Activated naive CD4-positive, alpha-beta T cell treated with anti-CD3 and anti-CD28 coated beads for 36 hours (primary cell): ENCODE data around the gene PARVG. TPM values are rescaled to one million over a fixed set of nuclear protein-coding genes. Genes with fewer than 3 reads are reported as not detected.

Experiments used
- CTCF ChIA-PET: fragments of 350-600 bp; sonication (Branson Sonifier 250); formaldehyde crosslinking; loops from one replicate; lab custom pipeline; 2021; ENCODE audit warnings: antibody characterized with exemption; lab: Charles Lee
- DNase-seq: peaks from one replicate; pipeline ENCODE4 v3.0.0-alpha.2; 2020
- H3K27ac Mint-ChIP-seq: one replicate; pipeline ENCODE4 v1.8.0; 2021; ENCODE audit warnings: mild to moderate bottlenecking, mixed read lengths
- H3K27me3 Mint-ChIP-seq: one replicate; pipeline ENCODE4 v1.8.0; 2021; ENCODE audit warnings: low read depth, mixed read lengths
- H3K36me3 Mint-ChIP-seq: one replicate; pipeline ENCODE4 v1.8.0; 2021; ENCODE audit warnings: low read depth, mixed read lengths
- H3K4me1 Mint-ChIP-seq: one replicate; pipeline ENCODE4 v1.8.0; 2021; ENCODE audit warnings: low read depth, mixed read lengths
- H3K4me3 Mint-ChIP-seq: one replicate; pipeline ENCODE4 v1.8.0; 2021; ENCODE audit warnings: mild to moderate bottlenecking, moderate library complexity, mixed read lengths
- H3K9me3 Mint-ChIP-seq: one replicate; pipeline ENCODE4 v1.8.0; 2021; ENCODE audit warnings: mixed read lengths
- intact Hi-C: fragments of 100-400 bp; cut with micrococcal nuclease; formaldehyde crosslinking; loops from one replicate; pipeline ENCODE4 v1.15.1; 2023
- total RNA-seq, 2 experiments: library from RNA; stranded (reverse); gene quantifications; one replicate each; pipeline ENCODE4 v1.2.3, GENCODE V29; 2021

Gene PARVG
- total RNA-seq, 2 experiments from 2014 or later = 64.6 to 67.8 TPM

DNA sequence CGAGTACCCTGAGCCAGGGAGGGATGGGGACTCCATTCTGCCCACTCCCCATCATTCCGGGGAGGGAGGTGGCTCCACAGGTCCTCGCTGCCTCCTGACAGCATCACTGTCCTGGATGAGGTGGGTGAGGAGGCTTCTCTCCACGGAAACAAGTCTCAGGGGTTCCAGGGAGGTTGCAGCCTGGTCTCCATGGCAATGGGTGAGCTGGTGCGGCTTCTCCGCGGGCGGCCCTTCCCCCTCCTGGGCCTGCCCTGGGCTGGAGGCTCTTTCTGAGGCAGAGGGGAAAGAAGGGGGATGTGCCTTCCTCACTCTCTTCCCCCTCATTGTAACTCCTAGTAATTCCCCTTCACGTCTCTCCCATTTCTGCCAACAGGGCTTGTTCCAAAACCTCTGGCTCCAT, 37.1 kb upstream of the PARVG start:
- H3K27me3 Mint-ChIP-seq = no peaks in the 10 kb centered on the region
- H3K4me1 Mint-ChIP-seq = no peaks in the 10 kb centered on the region
- no peak overlapping the region for H3K27ac Mint-ChIP-seq
- no peak overlapping the region for H3K4me3 Mint-ChIP-seq
- no peak for DNase-seq
- H3K36me3 Mint-ChIP-seq = peaks cover 2% of the 10 kb centered on the region
- CTCF ChIA-PET = no interaction called here
- intact Hi-C loops = no loop called here
- no peaks in the 10 kb centered on the region for H3K9me3 Mint-ChIP-seq

DNA sequence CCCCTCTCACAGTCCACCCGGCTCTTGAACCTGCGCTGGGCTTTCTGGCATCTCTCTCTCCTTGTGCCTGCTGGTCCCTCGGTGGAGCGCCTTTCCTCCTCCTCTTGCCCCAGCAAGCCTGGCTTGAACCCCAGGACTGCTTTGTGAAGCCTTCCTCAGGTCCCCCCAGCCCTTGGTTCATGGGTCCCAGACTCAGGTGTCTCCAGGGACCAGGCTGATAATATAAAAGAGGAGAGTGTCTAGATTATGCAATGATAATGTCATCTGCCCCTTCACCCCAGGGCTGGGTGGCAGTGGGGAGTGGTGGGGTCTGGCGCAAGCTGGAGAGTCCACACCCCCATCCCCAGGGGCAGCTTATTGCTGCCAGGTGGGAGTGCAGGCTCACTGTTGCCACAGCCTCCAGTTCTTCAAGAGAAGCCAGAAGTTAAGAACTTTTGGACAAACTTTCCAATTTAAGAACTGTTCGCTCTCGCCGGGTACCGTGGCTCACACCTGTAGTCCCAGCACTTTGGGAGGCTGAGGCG, 36.6 kb upstream of the PARVG start:
- CTCF ChIA-PET = no interaction called here
- intact Hi-C loops = no loop called here
- H3K9me3 Mint-ChIP-seq = no peaks in the 10 kb centered on the region
- H3K27ac Mint-ChIP-seq = no peak overlapping the region
- no peak for DNase-seq
- H3K4me3 Mint-ChIP-seq = no peak overlapping the region
- no peaks in the 10 kb centered on the region for H3K27me3 Mint-ChIP-seq
- peaks cover 2% of the 10 kb centered on the region for H3K36me3 Mint-ChIP-seq
- H3K4me1 Mint-ChIP-seq = no peaks in the 10 kb centered on the region

DNA sequence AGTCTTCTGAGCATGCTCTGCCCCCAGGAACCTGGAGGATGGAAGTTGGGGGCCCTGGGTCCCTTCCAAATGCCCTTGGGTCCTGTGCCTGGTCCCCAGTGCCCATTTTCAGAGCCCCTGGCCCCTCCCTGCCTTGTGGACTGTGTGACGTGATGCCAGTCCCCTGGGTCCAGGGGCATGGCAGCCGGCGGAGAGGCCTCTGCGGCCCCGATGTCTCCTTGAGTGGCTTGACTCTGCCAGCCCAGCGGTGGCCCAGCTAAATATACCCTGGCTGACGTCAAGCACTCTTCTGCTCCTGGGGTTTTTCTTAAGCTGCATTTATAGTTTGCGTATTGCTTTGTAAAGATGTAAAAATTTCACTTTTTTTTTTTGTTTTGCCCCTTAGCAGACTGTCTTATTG, 35.2 kb upstream of the PARVG start:
- no peak for DNase-seq
- Mint-ChIP-seq H3K27me3 (peaks cover 2% of the 10 kb centered on the region), H3K4me1 (no peaks in the 10 kb centered on the region), H3K4me3 (no peak overlapping the region), H3K27ac (no peak overlapping the region), H3K9me3 (no peaks in the 10 kb centered on the region), H3K36me3 (no peaks in the 10 kb centered on the region)
- intact Hi-C loops = no loop called here
- CTCF ChIA-PET = no interaction called here

DNA sequence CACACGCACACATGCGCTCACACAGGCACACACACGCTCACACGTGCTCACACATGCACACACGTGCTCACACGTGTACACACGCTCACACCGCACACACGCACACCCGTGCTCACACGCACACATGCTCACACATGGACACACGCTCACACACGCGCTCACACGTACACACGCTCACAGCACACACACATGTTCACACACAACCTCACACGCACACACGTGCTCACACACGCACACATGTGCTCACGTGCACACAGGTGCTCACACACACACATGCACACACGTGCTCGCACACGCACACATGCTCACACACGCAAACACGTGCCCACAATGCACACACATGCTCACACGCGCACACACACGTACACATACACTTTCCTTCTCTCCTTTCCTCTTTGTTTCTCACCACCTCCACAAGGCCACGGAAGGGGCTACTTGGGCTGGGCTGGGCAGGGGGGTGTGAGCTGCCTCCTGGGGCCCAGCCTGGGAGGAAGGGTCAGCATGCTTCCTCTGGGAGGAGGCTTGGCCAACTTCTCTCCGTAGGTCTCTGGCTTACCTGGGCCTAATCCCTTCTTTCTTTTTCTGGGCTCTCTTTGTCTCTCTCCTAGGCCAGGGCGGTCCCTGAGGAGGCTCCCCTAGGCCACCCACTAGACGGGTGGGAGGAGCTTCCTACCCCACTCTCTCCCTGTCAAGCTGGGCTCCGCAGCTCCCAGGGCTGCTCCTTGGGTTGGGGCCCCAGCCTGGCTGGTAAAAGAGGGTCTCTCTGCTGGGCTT, 34.5 kb upstream of the PARVG start:
- intact Hi-C loops = no loop called here
- Mint-ChIP-seq H3K4me1 (no peaks in the 10 kb centered on the region), H3K36me3 (no peaks in the 10 kb centered on the region), H3K9me3 (no peaks in the 10 kb centered on the region), H3K27me3 (peaks cover 2% of the 10 kb centered on the region), H3K27ac (no peak overlapping the region), H3K4me3 (no peak overlapping the region)
- DNase-seq = no peak
- CTCF ChIA-PET = no interaction called here

DNA sequence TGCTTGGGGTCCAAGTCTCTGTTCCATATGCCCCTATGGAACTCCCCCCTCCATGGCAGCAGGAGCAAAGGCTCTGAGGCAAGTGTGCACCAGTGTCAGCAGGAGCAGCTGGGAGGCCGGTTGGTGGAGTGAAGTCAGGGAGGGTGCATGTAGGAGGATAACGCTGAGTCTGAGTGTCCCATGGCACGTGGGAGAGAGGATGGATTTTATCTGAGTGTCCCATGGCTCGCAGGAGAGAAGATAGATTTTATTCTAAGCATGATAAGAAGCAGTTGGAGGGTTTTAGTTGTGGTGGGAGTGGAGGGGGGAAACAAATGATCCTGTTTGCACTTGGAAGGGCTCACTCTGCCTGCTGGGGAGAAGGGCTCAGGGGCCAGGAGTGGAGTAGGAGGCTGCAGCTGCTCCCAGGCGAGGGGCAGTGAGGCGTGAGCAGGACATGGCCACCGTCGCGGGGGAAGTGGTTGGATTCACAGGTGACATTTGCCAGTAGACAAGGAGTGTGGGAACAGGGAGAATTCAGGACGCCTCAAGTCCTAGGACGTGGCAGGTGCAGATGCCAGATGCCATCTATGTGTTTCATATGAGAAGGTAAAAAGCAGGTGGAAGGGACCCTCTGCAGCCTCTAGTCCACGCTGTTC, 33.6 kb upstream of the PARVG start:
- Mint-ChIP-seq H3K27me3 (peaks cover 2% of the 10 kb centered on the region), H3K4me3 (no peak overlapping the region), H3K9me3 (no peaks in the 10 kb centered on the region), H3K36me3 (no peaks in the 10 kb centered on the region), H3K4me1 (no peaks in the 10 kb centered on the region), H3K27ac (no peak overlapping the region)
- intact Hi-C loops = no loop called here
- CTCF ChIA-PET = no interaction called here
- no peak for DNase-seq

DNA sequence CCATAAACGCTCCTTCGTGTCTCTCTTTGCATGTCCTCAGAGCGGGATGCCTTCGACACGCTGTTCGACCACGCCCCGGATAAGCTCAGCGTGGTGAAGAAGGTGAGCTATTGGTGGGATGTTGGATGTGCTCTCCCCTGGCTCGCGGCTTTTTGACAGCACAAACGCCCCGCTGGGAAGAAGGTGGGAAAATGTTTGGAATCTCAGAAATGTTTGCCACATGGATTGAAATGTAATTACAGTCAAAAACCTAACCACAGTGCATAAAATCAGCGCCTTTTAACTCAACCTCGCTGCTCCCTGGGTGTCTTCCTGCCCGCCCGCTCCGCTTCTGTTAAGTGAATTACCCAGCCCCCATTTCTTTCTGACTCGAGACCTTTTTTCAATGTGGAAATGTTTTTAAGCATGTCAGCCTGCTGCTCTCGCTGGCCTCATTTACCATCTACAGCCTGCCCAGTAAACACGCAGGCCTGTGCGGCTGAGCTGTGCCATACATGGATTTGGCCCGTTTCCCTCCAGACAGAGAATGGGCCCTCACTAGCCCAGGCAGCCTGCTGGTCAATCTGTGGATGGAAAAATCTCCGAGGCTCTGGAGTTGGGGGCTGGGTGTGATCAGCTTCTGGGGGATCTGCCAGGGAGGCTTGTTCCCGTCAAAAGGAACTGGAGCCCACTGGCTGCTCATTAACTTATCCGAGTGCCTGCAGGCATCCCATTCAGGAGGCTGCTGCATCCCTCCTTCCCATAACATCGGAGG, 32.7 kb upstream of the PARVG start:
- peaks cover 2% of the 10 kb centered on the region for H3K27me3 Mint-ChIP-seq
- H3K9me3 Mint-ChIP-seq = no peaks in the 10 kb centered on the region
- H3K36me3 Mint-ChIP-seq = no peaks in the 10 kb centered on the region
- no peak overlapping the region for H3K4me3 Mint-ChIP-seq
- no peak for DNase-seq
- no peaks in the 10 kb centered on the region for H3K4me1 Mint-ChIP-seq
- intact Hi-C loops = no loop called here
- no peak overlapping the region for H3K27ac Mint-ChIP-seq
- CTCF ChIA-PET = no interaction called here

DNA sequence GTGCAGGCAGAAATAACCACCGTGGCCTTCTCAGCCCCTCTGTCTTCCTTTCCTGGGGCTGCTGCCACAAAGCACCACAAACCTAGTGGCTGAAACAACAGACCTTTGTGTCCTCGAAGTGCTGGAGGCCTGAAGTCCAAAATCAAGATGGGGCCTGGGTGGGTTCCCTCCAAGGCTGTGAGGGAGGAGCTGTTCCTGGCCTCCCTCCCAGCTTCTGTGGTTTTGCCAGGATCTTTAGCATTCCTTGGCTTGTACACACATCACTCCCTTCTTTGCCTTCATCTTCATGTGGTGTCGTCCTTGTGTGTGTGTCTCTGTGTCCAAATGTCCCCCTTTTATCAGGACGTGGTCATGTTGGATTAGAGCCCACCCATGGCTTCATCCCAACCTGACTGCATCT, 29.0 kb upstream of the PARVG start:
- intact Hi-C loops = no loop called here
- CTCF ChIA-PET = no interaction called here
- Mint-ChIP-seq H3K9me3 (no peaks in the 10 kb centered on the region), H3K4me1 (no peaks in the 10 kb centered on the region), H3K27me3 (peaks cover 2% of the 10 kb centered on the region), H3K4me3 (no peak overlapping the region), H3K27ac (no peak overlapping the region), H3K36me3 (no peaks in the 10 kb centered on the region)
- DNase-seq = no peak

DNA sequence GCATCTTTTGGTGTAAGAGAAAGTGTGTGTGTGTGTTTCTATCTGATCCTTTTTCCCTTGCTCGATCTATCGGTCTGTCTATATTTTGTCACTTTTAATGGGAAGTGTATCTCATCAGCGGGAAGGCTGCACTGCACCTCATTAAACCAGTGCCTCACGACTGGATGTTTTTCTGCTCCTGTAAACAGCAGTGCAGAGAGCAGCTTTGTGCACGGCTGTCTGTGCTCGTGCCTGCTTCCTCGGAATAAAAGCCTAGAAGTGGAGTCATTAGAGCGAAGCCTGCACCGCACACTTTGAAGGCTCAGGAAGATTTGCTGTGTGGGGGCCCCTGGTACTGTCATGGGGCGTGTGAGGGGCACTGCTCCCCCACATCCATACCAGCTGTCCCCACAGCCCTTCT, 27.0 kb upstream of the PARVG start:
- H3K4me3 Mint-ChIP-seq = no peak overlapping the region
- CTCF ChIA-PET = no interaction called here

DNA sequence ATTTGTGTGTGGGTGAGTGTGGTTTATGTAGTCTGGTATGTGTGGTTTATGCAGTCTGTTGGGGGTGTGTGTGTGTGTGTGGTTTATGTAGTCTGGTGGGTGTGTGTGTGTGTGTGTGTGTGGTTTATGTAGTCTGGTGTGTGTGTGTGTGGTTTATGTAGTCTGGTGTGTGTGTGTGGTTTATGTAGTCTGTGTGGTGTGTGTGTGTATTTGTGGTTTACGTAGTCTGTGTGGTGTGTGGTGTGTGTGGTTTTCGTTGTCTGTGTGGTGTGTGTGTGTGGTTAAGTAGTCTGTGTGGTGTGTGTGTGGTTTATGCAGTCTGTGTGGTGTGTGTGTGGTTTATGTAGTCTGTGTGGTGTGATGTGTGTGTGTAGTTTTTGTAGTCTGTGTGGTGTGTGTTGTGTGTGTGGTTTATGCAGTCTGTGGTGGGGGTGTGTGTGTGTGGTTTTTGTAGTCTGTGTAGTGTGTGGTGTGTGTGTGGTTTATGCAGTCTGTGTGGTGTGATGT, 26.2 kb upstream of the PARVG start:
- H3K4me3 Mint-ChIP-seq = no peak overlapping the region
- CTCF ChIA-PET = interaction anchor here (1.6 kb wide), 1 partner anchor 161 kb away, joined by 4 read pairs; no protein-coding TSS in a partner anchor

More for the DNA sequence above, 27.0 kb upstream of the PARVG start:
- no peaks in the 10 kb centered on the region for H3K4me1 Mint-ChIP-seq
- DNase-seq = no peak
- peaks cover 2% of the 10 kb centered on the region for H3K27me3 Mint-ChIP-seq
- H3K27ac Mint-ChIP-seq = no peak overlapping the region
- no peaks in the 10 kb centered on the region for H3K36me3 Mint-ChIP-seq
- H3K9me3 Mint-ChIP-seq = no peaks in the 10 kb centered on the region
- intact Hi-C loops = no loop called here

DNA sequence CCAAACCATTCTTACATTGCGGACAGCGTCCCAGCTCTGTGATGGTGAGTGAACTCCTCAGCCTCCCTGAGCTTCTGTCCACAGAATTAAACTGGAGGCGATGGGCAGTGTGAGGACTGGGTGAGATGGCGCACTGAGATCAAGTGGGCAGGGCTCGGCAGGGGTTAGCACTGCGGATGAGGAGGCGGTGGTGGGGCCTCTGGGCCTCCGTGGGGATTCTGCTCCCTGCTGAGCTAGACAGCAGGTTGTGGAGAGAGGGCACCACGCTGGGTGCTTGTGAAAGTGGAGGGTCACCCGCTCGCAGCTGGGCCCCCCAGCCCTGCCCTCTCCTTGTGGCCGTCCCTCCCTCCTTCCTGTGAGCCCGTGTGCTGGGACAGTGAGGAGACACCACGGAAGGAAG, 25.6 kb upstream of the PARVG start:
- no peak overlapping the region for H3K27ac Mint-ChIP-seq
- no peaks in the 10 kb centered on the region for H3K9me3 Mint-ChIP-seq
- no peak for DNase-seq
- H3K4me1 Mint-ChIP-seq = no peaks in the 10 kb centered on the region
- CTCF ChIA-PET = interaction anchor here (1.6 kb wide), 1 partner anchor 162 kb away, joined by 4 read pairs; no protein-coding TSS in a partner anchor
- no peaks in the 10 kb centered on the region for H3K27me3 Mint-ChIP-seq
- H3K36me3 Mint-ChIP-seq = no peaks in the 10 kb centered on the region
- intact Hi-C loops = no loop called here
- H3K4me3 Mint-ChIP-seq = no peak overlapping the region

More for the DNA sequence above, 26.2 kb upstream of the PARVG start:
- Mint-ChIP-seq H3K36me3 (no peaks in the 10 kb centered on the region), H3K9me3 (no peaks in the 10 kb centered on the region), H3K27me3 (peaks cover 2% of the 10 kb centered on the region), H3K27ac (no peak overlapping the region), H3K4me1 (no peaks in the 10 kb centered on the region)
- no peak for DNase-seq
- intact Hi-C loops = no loop called here

DNA sequence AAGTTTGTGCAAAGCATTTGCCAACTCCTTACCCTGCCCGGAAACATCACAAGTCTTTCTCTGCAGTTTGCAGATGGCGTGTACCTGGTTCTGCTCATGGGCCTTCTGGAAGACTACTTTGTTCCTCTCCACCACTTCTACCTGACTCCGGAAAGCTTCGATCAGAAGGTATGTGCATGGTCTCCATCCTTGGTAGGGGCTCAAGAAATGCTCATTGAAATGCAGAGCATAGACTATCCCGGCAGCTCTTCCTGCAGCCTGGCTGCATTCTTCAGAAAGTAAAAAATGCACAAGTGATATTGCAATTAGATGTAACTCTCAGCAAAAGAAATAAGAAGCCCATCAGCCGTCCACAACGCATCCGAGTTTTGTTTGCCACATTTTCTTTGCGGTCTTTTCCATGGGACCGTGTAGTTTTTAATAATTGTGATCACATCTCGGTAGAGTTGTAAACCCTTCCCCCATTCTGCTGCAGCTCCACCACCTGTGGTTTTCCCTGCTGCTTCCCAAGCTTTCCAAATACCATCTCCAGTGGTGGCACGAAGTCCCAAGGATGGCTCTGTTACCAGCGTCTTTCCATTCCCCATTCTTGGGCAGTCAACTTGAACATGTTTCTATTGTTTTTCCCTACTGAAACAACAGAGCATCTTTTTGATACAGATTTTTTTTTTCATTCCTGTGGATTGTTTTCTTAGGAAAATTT, 22.7 kb upstream of the PARVG start:
- CTCF ChIA-PET = no interaction called here

DNA sequence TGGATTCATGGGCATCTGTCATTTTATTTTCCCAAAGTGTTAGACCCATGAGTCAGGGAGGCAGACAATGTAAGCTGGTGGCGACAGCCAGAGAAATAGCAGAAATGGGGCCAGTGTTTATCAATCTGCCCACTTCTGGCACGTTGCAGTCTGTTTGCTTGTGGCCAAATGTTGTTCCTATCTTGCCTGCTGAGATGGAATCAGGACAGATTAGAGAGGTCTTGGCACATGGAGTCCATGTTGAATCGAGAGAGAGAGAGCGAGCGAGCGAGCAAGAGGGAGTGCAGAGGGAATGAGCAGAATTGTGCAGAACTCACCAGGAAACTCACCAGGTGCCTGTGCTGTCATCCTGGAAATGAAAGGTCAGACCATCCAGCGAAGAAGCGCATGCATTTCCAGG, 21.9 kb upstream of the PARVG start:
- Mint-ChIP-seq H3K4me1 (no peaks in the 10 kb centered on the region), H3K27ac (no peak overlapping the region), H3K4me3 (no peak overlapping the region), H3K9me3 (no peaks in the 10 kb centered on the region), H3K27me3 (no peaks in the 10 kb centered on the region), H3K36me3 (no peaks in the 10 kb centered on the region)
- DNase-seq = no peak
- CTCF ChIA-PET = no interaction called here
- intact Hi-C loops = no loop called here

More for the DNA sequence above, 22.7 kb upstream of the PARVG start:
- Mint-ChIP-seq H3K27ac (no peak overlapping the region), H3K9me3 (no peaks in the 10 kb centered on the region), H3K4me1 (no peaks in the 10 kb centered on the region), H3K4me3 (no peak overlapping the region), H3K36me3 (no peaks in the 10 kb centered on the region), H3K27me3 (no peaks in the 10 kb centered on the region)
- no peak for DNase-seq
- intact Hi-C loops = no loop called here
